Stimulated activated CD4-positive, alpha-beta T cell treated with anti-CD3 and anti-CD28 coated beads, Interleukin-12 subunit alpha, Interleukin-12 subunit beta, amount 100 ng/mL, for 4 hours (primary cell): Measurements from ENCODE around the gene TSEN34.
"Not testable (repeated sequence)": the region's sequence is repeated elsewhere in the genome, so short reads cannot be mapped to it uniquely, and the experiment has no call there.

Experiments
- DNase-seq: peaks from one replicate; pipeline ENCODE4 v3.0.0-alpha.2; 2020

TSEN34 gene

DNA sequence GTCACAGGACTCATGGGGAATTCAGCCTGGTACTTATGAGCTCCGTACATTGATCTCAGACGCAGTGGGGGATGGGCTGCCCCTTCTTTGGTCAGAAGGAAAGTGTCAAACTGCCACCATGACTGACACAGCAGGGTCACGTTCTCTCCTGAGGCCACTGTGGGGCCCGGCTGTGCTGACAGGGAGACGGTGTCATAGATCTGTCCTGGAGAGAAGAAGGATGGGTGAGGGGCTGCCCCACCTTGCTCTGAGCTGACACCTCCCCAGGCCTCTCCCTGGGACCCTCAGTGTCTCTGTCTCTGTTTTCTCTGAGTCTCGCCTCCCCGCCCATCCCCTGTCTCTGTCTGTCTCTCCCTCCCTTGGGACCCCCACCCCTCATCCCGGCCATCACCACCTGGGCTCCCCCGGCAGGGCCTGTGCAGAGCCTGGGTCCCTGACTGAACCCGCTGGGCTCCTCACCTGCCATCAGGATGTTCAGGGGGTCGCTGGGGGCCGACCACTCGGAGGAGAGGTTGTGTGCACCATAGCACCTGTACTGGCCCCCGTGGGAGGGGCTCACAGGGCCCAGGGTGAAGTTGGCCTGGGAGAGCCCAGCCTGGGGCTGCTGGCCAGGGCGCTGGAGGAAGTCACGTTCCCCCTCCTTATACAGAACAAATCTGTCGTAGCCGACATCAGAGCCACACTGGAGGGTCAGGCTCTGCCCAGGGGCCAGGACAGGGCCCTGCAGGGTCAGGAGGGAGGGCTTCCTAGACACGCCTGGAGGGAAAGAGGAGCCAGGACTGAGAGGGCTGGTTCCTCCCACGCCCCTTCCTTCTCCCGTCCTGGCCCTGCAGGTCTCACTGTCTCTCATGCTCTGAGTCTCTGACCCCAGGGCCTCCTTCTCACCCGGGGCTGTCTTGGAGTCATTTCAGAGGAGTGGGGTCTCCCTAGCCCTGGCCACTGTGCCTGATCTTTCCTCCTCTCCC, 49.5 kb downstream of the TSEN34 start:
- DNase-seq: not testable (repeated sequence)

DNA sequence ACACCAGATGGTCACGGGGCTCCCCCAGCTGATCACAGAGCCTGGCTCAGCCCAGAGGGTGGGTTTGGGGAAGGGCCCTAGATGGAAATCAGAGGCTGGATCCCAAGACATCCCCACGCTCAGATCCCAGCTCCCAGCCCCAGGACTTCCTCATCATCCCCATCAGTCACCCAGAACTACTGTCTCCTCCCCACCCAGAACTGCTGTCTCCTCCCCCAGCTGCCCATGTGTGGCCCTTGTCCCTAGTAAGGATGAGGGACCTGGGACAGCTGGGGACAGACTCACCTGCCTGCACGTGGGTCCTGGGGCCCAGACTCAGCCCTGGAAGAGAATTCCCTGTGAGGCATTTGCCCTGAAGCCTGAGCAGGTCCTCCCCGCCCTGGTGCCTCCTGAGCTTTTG, 51.1 kb downstream of the TSEN34 start:
- not testable (repeated sequence) for DNase-seq

DNA sequence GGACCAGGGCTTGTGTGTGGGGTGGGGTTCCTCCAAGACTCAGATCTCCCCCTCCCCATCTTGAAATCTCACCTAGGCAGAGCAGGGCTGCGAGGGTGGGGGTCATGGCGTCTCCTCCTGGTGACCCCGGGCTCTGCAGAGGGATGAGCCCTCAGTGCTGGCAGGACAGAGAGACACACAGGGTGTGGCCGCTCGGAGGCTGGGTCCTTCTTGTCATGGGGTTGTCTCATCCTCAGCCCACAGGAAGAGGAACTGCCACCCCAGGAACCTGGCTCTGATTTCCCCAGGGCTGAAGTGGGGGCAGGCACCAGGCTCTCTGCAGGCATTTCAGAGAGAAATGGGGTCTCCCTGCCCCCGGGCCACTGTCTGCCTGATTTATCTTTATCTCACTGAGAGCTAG, 51.5 kb downstream of the TSEN34 start, which contains the start of gene LILRA6:
Gene LILRA6 (minus strand): TSS at position 145 of the 400 bp plus-strand sequence.
- not testable (repeated sequence) for DNase-seq

GRCh38 chr19:54243809-54244208, 52.7 kb downstream of the TSEN34 start:
- DNase-seq: not testable (repeated sequence)
